Thyroid gland (tissue), 4 donors: ENCODE measurements around the gene PLEKHH1.

Source experiments
- CTCF ChIP-seq, 6 experiments: fragments of 200-600 bp in 3 of 6; fragments of 450-650 bp in 3 of 6; sonication (generic) in 3 of 6; IDR thresholded peaks; one replicate each; pipeline ENCODE4 v1.5.1; 2016 to 2019; ENCODE audit warnings: antibody characterized with exemption in 6 of 6, mild to moderate bottlenecking in 2 of 6, inconsistent platforms in 1 of 6, moderate library complexity in 1 of 6
- POLR2A ChIP-seq, 2 donors: fragments of 450-650 bp; IDR thresholded peaks; one replicate each; pipeline ENCODE4 v1.6.1; 2017; ENCODE audit warnings: antibody characterized with exemption in 2 of 2, mild to moderate bottlenecking in 2 of 2, moderate library complexity in 1 of 2

- TF ChIP-seq CTCF (IDR thresholded peaks at IDR 0.05) (no peak), POLR2A (IDR thresholded peaks at IDR 0.05) (no peak)
Observed at GRCh38 chr14:67602076-67602475, 69.0 kb downstream of the PLEKHH1 start.
